HG02840 (cell line): ENCODE results near the gene SPATA25.

Source experiments
- ATAC-seq: cut with Tn5 transposase; IDR thresholded peaks from one replicate; pipeline ENCODE4 v1.9.1; 2021; ENCODE audit warnings: mild to moderate bottlenecking, moderate library complexity, moderate number of reproducible peaks; ENCODE audit not compliant: unreplicated experiment, low FRiP score

SPATA25 gene

DNA sequence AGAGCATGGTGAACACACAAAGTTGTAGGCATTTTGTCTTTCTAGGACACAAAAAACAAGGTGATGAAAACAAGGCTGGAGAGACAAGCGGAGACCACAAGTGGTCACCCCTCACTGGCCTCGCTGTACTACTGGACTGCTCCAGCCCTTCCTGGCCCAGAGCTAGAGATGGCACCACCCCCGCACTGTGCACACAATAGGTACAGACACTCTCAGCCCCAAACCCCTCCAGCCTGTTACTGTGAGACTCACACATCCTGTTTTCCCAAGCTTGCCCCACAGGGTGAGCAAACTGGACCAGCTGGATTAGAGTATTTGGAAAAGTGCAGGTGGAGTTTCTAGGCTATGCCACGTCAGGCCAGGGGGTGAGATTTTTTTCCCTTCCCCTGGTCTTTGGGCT is 14.8 kb downstream of the SPATA25 start:
- no peak for ATAC-seq

DNA sequence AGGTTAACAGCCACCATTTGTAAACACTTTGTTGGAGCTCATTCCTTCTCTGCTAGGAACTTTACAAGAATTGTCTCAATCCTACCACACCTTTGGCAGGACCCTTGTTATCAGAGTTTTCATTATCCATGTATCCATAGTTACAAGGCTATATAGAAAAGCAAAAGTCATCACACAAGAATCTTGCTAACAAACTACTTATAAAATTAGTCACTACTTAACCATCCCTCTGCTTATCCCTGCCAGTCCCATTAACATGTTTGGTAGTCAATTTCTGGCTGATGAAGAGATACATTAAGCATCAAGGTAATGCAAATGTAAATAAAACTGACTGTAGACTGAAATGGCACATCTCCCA is 19.6 kb downstream of the SPATA25 start:
- ATAC-seq, result no peak

DNA sequence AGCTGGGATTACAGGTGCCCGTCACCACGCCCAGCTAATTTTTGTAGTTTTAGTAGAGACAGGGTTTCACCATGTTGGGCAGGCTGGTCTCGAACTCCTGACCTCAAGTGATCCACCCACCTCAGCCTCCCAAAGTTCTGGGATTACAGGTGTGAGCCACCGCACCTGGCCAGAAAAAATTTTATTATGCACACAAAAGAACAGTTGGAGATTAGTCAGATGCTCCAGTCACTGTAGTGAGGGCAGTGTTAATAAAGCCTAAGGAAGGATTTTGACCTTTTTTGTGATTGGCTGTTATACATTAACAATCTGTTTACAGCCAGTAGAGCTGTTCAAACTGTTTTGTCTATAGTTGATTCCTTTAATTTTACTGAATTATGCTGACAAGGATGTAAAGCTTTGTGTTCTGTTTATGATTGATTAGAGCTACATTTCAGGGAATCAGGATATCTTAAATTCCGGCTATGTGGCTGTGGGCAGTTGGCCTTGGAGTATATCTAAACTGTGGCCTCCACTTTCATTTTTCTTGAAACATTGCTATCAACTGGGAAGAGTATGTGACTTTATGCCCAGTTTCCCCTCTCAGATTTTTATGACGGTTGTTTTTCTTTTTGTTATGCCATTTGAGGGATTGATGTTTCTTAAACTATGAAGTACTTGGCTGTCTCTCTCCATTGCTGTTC is 20.1 kb downstream of the SPATA25 start:
- no peak for ATAC-seq

DNA sequence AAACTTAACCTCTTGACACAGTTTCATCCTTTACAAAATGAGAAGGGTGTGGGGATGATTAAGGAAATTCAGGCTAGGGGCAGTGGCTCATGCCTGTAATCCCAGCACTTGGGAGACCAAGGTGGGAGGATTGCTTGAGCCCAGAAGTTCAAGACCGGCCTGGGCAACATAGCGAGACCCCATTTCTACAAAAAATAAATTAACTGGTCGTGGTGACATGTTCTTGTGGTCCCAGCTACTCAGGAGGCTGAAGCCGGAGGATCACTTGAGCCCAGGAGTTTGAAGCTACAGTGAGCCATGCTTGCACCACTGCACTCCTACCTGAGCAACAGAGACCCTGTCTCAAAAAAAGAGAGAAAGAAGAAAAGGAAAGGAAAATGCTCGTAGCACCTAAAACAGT is 21.0 kb downstream of the SPATA25 start:
- ATAC-seq, result no peak

DNA sequence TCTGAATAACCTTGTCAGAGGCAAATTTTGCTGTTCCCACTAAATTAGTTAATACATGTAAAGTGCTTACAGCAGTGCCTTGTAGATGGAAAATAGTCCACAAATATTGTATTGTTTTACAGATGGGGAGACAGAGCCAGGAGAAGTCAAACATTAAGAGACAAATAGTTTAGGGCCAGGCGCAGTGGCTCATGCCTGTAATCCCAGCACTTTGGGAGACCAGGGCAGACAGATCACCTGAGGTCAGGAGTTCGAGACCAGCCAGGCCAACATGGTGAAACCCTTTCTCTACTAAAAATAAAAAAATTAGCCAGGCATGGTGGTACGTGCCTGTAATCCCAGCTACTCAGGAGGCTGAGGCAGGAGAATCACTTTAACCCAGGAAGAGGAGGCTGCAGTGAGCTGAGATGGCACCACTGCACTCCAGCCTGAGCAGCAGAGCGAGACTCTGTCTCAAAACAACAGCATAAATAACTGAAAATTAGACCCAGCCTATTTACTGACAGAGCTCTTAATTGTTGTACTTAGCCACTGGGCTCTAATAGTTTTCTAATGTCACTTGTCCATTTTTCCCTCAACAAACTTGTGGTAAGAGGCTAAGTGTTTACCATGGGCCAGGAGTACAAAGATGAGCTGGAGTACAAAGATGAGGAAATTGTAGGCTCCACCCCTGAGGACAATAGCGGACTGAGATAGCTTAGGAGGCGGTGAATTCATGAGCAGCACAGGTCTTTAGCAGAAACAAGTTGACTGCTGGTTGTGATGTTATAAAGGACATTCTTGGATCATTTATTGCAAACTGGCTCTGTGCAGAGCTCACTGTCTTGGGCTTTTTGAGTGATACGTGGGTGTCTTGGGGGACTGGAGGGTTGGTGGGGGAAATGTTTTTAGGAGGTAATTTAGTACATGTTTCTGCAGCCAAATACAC is 23.6 kb downstream of the SPATA25 start:
- ATAC-seq, result no peak

DNA sequence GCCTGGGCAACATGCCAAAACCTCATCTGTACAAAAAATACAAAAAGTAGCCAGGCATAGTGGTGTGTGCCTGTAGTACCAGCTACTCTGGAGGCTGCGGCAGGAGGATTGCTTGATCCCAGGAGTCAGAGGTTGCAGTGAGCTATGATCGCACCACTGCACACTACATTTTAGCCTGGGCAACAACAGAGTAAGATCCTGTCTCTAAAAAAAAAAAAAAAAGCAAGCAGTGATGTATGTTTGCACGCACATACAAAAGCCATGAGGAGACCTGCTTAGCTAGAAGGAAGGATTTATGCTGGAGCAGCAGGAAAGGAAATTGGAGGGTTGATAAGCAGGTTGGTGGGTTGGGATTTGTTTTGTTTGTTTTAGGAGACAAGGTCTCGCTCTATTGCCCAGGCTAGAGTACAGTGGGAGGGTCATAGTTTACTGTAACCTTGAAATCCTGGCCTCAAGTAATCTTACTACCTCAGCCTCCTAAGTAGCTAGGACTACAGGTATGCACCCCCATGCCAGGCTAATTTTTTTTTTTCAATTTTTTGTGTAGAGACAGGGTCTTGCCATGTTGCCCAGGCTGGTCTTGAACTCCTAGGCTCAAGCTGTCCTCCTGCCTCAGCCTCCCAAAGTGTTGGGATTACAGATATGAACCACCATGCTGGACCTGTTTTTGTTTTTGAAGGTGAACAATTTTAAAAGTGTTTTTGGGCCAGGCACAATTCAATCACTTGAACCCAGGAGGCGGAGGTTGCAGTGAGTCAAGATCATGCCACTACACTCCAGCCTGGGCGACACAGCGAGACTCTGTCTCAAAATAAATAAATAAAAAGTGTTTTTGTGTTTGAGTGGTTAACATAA is 26.0 kb downstream of the SPATA25 start:
- ATAC-seq, result no peak

DNA sequence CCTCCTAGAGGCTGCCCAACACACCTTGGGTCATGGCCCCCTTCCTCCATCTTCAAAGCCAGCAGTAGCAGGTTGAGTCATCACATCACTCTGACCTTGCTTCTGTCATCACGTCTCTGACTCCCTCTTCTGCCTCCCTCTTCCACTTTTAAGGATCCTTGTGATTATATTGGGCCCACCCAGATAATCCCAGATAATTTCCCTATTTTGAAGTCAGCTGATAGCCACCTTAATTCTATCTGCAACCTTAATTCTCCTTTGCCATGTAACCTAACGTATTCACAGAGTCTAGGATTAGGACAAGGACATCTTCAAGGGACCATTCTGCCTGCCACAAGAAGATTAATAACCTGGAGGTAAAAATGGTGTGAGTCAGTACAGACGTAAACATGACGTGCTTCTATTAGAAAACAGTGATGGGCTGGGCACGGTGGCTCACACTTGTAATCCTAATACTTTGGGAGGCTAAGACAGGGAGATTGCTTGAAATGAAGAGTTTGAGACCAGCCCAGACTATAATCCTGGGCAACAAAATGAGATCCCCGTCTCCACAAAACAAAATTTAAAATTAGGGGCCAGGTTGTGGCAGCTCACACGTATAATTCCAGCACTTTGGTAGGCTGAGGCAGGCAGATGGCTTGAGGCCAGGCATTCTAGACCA is 26.7 kb downstream of the SPATA25 start:
- no peak for ATAC-seq

DNA sequence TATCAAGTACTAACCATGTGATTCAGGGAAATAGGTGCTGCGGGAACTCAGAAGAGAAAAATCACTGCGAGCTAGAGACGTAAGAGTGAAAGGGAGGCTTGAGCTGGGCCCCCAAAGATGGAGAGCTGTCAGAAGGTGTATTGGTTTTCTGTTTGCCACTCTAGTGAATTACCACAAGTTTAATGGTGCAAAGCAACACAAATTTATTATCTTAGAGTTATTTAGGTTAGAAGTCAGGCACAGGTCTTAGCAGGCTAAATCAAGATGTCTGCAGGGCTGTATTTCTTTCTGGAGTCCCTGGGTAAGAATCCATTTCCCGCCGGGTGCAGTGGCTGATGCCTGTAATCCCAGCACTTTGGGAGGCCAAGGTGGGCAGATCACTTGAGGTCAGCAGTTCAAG is 27.5 kb downstream of the SPATA25 start:
- no peak for ATAC-seq

DNA sequence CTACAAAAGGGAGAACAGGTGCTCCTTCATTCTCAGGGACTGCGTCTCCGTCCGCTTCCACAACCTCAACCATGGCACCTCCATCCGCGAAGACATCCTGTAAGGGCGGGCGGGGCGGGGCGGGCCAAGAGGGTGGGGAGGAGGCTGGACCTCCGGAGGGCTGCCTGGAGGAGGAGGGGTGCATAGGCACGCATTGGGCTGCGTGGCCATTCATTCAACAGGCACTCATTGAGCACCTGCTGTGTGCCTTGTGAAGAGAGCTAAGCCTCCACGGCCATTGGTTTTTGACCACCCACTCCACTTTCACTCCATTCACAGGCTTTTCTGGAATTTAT is 29.6 kb downstream of the SPATA25 start:
- peak; percentile 6 for ATAC-seq

DNA sequence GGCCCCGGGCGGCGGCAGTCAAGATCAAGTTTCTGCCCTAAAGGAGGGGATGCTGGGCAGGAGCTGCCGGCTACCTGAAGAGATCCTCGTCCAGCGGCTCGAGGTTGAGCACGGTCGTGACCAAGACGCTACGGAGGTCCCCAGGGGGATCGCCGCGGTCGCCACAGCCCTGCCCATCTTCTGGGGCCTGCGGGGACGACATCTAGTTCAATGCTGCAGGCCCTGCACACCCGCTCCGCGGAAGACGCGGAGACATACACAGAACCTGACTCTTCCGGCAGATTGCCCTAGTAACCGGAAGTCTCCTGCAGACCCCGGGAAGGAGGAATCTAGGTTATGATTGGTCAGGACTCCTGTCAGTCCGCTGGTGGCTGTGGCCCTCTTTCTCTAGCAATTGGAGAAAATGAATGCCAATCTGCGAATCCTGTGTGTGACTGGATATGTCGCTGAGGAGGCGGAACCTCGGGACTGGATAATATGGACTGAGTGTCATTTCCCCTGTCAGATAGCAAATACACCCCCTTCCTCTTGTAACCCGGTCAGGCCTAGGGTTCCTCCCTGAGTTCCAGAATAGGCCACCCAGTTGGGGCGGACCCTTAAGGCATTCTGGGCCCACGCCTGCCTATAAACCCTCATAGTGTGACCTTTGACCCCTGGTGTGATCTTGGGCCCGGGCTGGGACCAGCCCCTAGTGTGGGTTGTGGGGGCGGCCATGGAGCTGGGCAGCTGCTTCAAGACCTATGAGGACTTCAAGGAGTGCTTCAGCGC is 30.1 kb downstream of the SPATA25 start, which contains the start of the genes ACOT8 and ZSWIM3:
ACOT8 (minus strand) TSS at position 279 of the 768 bp plus-strand sequence; CDS start at position 202, 77 bp downstream.
ZSWIM3 (plus strand) TSS at position 501 of the 768 bp plus-strand sequence; CDS start at position 713, 212 bp downstream.
- peak; percentile 98 for ATAC-seq

DNA sequence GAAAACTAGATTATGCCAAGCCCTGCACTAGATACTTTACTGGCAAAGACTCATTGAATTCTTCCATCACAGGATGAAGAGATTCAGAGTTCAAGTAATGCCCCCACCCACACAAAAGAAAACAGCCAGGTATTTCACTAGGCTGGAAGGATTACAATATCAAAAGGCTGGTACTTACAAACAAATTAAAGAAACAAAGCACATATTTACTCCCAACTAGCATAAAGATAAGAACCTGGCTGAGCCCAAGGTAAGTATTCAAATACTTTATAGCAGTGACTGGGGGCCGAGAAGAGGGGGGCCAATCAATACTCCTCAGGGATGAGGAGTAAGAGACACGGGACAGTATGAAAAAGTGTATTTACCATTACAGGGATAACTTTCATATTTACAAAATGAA is 33.9 kb downstream of the SPATA25 start:
- no peak for ATAC-seq

DNA sequence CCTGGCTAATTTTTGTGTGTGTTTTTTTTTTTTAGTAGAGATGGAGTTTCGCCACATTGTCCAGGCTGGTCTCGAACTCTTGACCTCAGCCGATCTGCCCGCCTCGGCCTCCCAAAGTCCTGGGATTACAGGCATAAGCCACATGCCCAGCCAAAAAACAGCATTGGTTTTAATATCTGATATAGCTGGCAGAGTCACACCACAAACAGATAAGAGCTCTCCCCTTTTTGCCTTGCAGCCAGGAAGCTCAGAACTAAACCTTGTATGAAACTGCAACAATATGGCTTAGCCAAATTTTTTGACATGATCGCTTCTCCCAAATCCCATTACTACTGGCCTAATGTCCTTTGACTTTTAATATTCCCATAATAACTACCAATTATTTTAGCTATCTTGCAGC is 35.1 kb downstream of the SPATA25 start:
- ATAC-seq, result no peak

DNA sequence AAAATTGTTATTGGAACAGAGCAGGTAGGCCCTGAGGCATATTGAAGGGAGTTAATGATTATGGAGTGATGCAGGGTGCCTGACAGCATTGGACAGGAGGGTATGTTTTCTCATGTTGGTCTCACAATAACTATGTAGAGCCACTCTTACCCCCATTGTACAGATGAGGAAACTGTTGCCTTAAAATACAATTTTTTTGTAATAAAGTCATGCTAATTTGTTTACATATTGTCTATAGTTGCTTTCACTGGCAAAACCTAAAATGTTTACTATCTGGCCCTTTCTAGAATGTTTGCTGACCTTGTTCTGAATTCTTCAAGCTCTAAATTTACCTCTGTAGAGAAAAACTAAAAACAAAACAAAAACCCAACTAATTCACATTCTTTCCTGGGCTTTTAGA is 35.9 kb downstream of the SPATA25 start:
- no peak for ATAC-seq

DNA sequence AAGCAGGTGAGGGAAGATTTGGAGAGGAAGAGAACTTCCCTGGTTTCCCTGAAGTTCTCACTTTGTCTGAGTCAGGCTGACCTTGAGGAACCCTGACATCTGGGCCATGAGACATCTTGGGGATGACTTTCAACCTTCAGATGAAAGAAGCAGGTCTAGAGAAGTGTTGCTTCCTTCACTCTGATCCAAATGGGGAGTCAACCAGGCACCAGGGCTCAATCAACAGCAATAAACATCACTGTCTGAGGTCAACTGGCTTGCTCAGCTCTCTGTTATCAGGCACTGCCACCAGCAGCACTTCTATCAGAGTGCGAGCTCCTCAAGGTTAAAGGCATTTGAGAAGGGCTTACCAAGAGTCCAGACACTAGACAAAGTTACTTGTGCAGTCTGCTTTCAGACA is 36.5 kb downstream of the SPATA25 start:
- ATAC-seq, result no peak

DNA sequence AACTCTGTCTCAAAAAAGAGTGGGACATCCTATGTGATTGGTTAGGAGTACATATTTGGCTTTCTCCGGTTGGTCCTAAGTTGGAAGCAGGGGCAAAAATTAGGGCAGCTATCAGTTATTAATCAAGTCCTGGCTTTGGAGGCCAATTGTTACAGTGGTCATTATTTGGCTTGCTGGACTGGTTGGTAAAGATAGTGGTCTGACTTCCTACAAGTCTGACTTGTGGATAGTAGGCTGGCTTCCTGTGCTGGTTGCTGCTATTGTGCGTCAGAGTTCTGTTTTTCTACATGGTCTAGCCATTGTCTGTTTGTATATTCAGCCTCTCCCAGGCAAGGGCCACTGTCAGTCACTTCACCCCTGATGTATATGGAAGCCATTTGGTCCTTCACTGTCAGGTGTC is 37.2 kb downstream of the SPATA25 start:
- ATAC-seq, result no peak

DNA sequence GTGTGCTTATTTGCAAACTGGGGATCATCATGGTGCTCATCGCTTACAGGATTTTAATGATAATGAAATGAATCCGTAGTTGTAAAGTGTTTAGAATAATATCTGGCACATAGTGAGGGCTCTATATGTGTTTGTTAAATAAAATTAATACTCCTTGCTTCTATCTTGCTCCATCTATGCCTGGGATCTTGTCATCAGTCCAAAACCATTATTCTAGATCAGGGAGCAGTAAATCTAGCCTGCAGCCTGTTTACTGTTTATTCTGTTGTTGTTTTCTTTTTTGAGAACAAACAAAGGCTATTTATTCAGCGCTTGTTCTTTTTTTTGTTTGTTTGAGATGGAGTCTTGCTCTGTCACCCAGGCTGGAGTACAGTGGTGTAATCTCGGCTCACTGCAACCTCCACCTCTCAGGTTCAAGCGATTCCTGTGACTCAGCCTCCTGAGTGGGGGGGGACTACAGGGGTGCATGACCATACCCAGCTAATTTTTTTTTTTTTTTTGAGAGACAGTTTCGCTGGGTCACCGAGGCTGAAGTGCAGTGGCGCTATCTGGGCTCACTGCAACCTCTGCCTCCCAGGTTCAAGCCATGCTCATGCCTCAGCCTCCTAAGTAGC is 38.3 kb downstream of the SPATA25 start:
- no peak for ATAC-seq

DNA sequence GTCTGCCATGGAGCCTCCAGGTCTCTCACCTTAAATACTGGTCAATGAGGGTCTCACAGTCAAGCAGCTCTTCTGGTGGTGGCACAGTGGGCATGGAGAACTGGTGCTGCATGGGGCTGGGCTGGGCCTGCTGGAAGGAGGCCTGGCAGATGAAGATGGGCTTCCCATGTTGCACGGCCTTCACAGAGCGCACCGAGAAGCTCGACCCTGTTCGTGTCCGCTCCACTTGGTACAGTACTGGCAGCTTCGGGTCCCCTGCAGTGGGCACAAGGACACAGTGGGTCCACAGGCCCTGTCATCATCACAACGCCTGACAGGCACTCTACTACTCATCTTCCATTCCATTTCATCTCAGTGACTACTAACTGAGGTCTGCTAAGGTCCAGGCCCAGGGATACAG is 39.0 kb downstream of the SPATA25 start:
- no peak for ATAC-seq

DNA sequence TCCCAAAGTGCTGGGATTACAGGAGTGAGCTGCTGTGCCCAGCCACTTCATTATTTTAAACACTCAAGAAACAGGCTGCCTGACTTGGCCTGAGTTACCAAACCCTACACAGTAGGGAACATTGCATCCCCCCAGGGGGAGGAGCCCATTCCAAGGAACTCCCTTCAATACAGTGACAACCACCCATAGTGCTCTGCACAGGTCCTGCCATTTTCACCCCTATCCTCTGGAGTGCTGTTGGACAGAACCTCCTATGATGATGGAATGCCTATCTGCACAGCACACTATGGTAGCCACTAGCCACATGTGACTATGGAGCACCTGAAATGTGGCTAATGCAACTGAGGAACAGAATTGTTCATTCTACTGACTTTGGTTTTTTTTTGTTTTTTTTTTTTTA is 42.0 kb downstream of the SPATA25 start:
- ATAC-seq, result no peak

DNA sequence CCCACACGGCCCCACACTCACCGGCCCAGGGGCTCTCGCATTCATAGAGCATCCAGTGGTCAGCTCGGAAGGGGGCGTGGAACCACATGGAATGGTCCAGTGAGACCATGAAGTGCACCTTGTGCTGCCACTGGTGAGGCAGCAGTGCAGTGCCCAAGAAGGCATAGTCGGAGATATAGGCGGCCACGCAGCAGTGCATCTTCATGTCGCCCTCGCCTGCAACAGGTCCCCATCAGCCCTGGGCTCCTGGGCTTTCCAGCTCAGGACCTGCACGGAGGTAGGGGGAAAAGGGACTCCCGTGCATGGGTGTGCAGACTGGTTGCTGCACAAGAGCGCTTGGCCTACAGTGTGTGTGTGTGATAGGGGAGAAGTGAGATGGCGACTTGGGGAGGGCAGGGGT is 43.9 kb downstream of the SPATA25 start:
- ATAC-seq, result no peak
